Tibial nerve (tissue), 3 donors: ENCODE measurements around the gene NRN1L.
A peak's percentile ranks its signal among the peaks of the same experiment; 100 is the strongest.

Source experiments
- CTCF ChIP-seq, 5 experiments: fragments of 200-600 bp in 3 of 5; fragments of 450-650 bp in 2 of 5; sonication (generic) in 3 of 5; IDR thresholded peaks; one replicate each; pipeline ENCODE4 v1.5.1; 2016 to 2019; ENCODE audit warnings: antibody characterized with exemption in 5 of 5, mild to moderate bottlenecking in 3 of 5, moderate library complexity in 2 of 5
- POLR2A ChIP-seq, 2 donors: fragments of 450-650 bp; IDR thresholded peaks; one replicate each; pipeline ENCODE4 v1.6.1; 2017; ENCODE audit warnings: antibody characterized with exemption in 2 of 2, mild to moderate bottlenecking in 2 of 2, moderate library complexity in 2 of 2

DNA sequence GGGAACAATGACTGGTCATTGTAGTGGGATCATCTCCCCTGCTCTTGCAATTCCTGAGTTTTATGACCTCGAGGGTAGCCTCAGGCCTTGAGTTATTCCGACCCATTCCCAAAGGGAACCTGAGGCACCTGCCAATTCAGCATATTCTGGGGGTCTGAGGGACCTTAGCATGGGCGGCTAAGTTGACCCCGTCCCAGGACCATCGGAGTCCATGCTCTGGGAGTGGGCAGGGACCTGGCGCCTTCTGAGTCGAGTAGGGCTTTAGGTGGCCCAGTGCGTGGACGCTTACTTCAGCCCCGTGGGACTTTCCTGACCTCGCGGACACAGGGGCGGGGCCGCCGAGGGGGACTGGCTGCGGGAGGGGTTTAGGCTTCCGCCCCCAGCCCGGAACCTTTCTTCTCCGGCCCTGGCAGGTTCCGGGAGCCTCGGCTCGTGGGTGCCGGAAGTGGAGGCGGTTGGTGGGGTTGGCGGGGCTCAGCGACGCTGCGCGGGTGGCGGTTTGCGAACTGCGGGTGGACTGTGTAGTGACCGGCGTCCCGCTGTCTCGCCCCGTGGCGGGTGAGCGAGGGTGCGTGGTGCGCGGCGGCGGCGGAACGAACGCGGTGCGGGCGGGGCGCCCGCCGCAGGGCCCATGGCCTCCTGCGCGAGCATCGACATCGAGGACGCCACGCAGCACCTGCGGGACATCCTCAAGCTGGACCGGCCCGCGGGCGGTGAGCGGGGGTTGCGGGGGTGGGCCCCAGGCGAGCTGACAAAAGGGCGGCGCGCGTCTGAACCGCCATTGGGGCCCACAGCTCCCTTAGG lies 11.9 kb upstream of the NRN1L start, which contains the start of gene EDC4:
- TF ChIP-seq CTCF (IDR thresholded peaks at IDR 0.05): peak in 1 of 5 experiments; percentile 43
- TF ChIP-seq POLR2A (IDR thresholded peaks at IDR 0.05): peak; percentile 38 to 40
